ENCODE data around the gene PSD4. TPM values are rescaled to one million over a fixed set of nuclear protein-coding genes. Genes with fewer than 3 reads are reported as not detected.

Gene PSD4
- total RNA-seq, 1 donor from 2014 or later, result 11.2 TPM

- Histone ChIP-seq H3K9me3 (no peaks in the 10 kb centered on the region), H3K27me3 (no peaks in the 10 kb centered on the region), H3K4me1 (no peaks in the 10 kb centered on the region), H3K36me3 (no peaks in the 10 kb centered on the region), H3K27ac (no peak overlapping the region), H3K4me3 (no peak overlapping the region)
- TF ChIP-seq CTCF (IDR thresholded peaks at IDR 0.05), result no peak
- intact Hi-C loops (cut with DNase I), result no loop called here
- DNase-seq (ENCODE audit: low spot score in 2 of 2), result no peak
Observed at GRCh38 chr2:113224647-113225236, 51.0 kb downstream of the PSD4 start.

GRCh38 chr2:113225263-113226259 lies 51.8 kb downstream of the PSD4 start:
- no peak for TF ChIP-seq CTCF (IDR thresholded peaks at IDR 0.05)
- DNase-seq (ENCODE audit: low spot score in 2 of 2), result no peak
- H3K4me1 ChIP-seq, result no peaks in the 10 kb centered on the region
- H3K36me3 ChIP-seq, result no peaks in the 10 kb centered on the region
- no peaks in the 10 kb centered on the region for H3K27me3 ChIP-seq
- intact Hi-C loops (cut with DNase I), result no loop called here
- H3K4me3 ChIP-seq, result no peak overlapping the region
- no peaks in the 10 kb centered on the region for H3K9me3 ChIP-seq
- no peak overlapping the region for H3K27ac ChIP-seq

- Histone ChIP-seq H3K36me3 (no peaks in the 10 kb centered on the region), H3K4me3 (no peak overlapping the region), H3K27ac (no peak overlapping the region), H3K27me3 (no peaks in the 10 kb centered on the region), H3K4me1 (no peaks in the 10 kb centered on the region), H3K9me3 (no peaks in the 10 kb centered on the region)
- intact Hi-C loops (cut with DNase I), result no loop called here
- no peak for TF ChIP-seq CTCF (IDR thresholded peaks at IDR 0.05)
- no peak for DNase-seq (ENCODE audit: low spot score in 2 of 2)
Observed at GRCh38 chr2:113226462-113226861, 52.7 kb downstream of the PSD4 start.

GRCh38 chr2:113227290-113227689 lies 53.5 kb downstream of the PSD4 start:
- Histone ChIP-seq H3K9me3 (no peaks in the 10 kb centered on the region), H3K4me3 (no peak overlapping the region), H3K27ac (no peak overlapping the region), H3K4me1 (no peaks in the 10 kb centered on the region), H3K36me3 (no peaks in the 10 kb centered on the region), H3K27me3 (no peaks in the 10 kb centered on the region)
- intact Hi-C loops (cut with DNase I), result no loop called here
- no peak for DNase-seq (ENCODE audit: low spot score in 2 of 2)
- no peak for TF ChIP-seq CTCF (IDR thresholded peaks at IDR 0.05)

GRCh38 chr2:113227698-113228097 lies 53.9 kb downstream of the PSD4 start:
- intact Hi-C loops (cut with DNase I), result no loop called here
- Histone ChIP-seq H3K36me3 (no peaks in the 10 kb centered on the region), H3K4me1 (no peaks in the 10 kb centered on the region), H3K27ac (no peak overlapping the region), H3K9me3 (no peaks in the 10 kb centered on the region), H3K27me3 (no peaks in the 10 kb centered on the region), H3K4me3 (no peak overlapping the region)
- TF ChIP-seq CTCF (IDR thresholded peaks at IDR 0.05), result no peak
- DNase-seq (ENCODE audit: low spot score in 2 of 2), result no peak
